ENCODE measurements around the gene FBXL5. TPM values are rescaled to one million over a fixed set of nuclear protein-coding genes. Genes with fewer than 3 reads are reported as not detected.

FBXL5 gene
- total RNA-seq, 1 donor from 2014 or later = 32.1 TPM

DNA sequence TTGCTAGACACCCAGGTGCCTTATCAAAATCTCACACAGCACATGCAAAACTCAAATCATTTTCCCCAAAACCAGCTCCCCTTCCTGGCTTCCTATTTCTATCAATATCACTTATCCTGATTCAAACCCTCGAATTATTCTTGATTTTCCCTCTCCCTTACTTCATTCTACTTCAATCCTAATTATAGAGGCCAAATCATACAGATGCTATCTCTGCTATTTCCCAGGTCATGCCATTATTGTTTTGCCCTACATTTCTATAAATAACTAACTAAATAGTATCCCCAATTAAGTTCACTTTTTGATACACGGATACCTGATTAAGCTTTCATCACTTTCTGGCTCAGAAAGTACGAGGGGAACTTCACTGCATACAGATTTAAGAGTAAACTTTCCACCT is 62.4 kb downstream of the FBXL5 start:
- ChIA-PET CTCF (no interaction called here), POLR2A (no interaction called here)
- no peak overlapping the region for H3K4me3 Mint-ChIP-seq
- no peaks in the 10 kb centered on the region for H3K36me3 Mint-ChIP-seq (ENCODE audit: low read depth)
- intact Hi-C loops (cut with micrococcal nuclease) = no loop called here
- H3K9me3 Mint-ChIP-seq = no peaks in the 10 kb centered on the region
- ATAC-seq (ENCODE audit: low read depth) (no peak), DNase-seq (no peak)
- H3K4me1 Mint-ChIP-seq = peaks cover under 1% of the 10 kb centered on the region
- no peak overlapping the region for H3K27ac Mint-ChIP-seq
- TF ChIP-seq, protein P1, sequence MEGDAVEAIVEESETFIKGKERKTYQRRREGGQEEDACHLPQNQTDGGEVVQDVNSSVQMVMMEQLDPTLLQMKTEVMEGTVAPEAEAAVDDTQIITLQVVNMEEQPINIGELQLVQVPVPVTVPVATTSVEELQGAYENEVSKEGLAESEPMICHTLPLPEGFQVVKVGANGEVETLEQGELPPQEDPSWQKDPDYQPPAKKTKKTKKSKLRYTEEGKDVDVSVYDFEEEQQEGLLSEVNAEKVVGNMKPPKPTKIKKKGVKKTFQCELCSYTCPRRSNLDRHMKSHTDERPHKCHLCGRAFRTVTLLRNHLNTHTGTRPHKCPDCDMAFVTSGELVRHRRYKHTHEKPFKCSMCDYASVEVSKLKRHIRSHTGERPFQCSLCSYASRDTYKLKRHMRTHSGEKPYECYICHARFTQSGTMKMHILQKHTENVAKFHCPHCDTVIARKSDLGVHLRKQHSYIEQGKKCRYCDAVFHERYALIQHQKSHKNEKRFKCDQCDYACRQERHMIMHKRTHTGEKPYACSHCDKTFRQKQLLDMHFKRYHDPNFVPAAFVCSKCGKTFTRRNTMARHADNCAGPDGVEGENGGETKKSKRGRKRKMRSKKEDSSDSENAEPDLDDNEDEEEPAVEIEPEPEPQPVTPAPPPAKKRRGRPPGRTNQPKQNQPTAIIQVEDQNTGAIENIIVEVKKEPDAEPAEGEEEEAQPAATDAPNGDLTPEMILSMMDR (IDR thresholded peaks at IDR 0.05) = no peak
- no peaks in the 10 kb centered on the region for H3K27me3 Mint-ChIP-seq

DNA sequence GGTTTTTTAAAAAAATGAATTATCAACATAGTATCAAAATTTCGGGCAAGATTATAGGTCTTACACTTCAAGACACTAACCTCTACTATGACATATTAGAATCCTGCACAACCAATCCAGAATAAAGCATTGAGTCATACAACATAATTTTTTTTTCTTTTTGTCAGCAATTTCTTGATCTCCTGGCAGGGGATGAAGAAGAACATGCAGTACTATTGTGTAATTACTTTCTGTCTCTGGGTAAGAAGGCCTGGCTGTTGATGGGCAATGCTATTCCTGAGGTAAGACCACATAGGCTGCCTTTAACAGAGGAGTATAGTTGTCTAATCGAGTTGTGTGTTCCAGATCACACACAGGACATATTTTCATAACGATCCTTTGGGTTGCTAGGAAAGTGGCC is 67.5 kb downstream of the FBXL5 start:
- Mint-ChIP-seq H3K9me3 (no peaks in the 10 kb centered on the region), H3K4me1 (peaks cover 33% of the 10 kb centered on the region), H3K36me3 (ENCODE audit: low read depth) (no peaks in the 10 kb centered on the region), H3K27me3 (no peaks in the 10 kb centered on the region), H3K4me3 (no peak overlapping the region), H3K27ac (no peak overlapping the region)
- no peak for DNase-seq
- no peak for ATAC-seq (ENCODE audit: low read depth)
- intact Hi-C loops (cut with micrococcal nuclease) = no loop called here
- CTCF ChIA-PET = no interaction called here
- POLR2A ChIA-PET = no interaction called here
- TF ChIP-seq, protein P1 (IDR thresholded peaks at IDR 0.05) = no peak

DNA sequence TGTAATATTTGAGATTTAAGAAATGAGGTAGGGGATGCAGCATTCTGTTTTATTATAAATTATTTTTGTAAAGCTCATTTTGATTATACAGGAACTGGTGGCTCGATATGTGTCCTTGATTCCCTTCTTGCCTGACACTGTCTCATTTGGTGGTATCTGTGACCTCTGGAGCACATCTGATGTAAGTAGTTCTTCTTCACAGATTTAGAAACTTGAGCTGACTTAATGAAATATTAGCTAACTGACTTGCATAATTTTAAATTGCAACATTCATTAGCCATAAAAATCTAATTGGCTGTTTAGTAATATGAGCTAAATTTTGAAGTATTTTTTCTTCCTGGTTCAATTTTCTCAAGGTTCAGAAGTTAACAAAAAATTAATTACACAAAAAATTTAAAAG is 69.1 kb downstream of the FBXL5 start:
- H3K4me3 Mint-ChIP-seq = no peak overlapping the region

GRCh38 chr4:15585331-15585730 is 69.8 kb downstream of the FBXL5 start:
- Mint-ChIP-seq H3K4me1 (peaks cover 33% of the 10 kb centered on the region), H3K4me3 (no peak overlapping the region), H3K36me3 (ENCODE audit: low read depth) (no peaks in the 10 kb centered on the region), H3K9me3 (no peaks in the 10 kb centered on the region), H3K27ac (no peak overlapping the region), H3K27me3 (no peaks in the 10 kb centered on the region)
- TF ChIP-seq, protein P1 (IDR thresholded peaks at IDR 0.05) = no peak
- CTCF ChIA-PET = no interaction called here
- ATAC-seq (ENCODE audit: low read depth) = no peak
- POLR2A ChIA-PET = no interaction called here
- DNase-seq = no peak
- intact Hi-C loops (cut with micrococcal nuclease) = no loop called here

More for the DNA sequence above, 69.1 kb downstream of the FBXL5 start:
- no peaks in the 10 kb centered on the region for H3K27me3 Mint-ChIP-seq
- TF ChIP-seq, protein P1 (IDR thresholded peaks at IDR 0.05) = no peak
- peaks cover 33% of the 10 kb centered on the region for H3K4me1 Mint-ChIP-seq
- H3K27ac Mint-ChIP-seq = no peak overlapping the region
- intact Hi-C loops (cut with micrococcal nuclease) = no loop called here
- no peak for ATAC-seq (ENCODE audit: low read depth)
- CTCF ChIA-PET = no interaction called here
- H3K36me3 Mint-ChIP-seq (ENCODE audit: low read depth) = no peaks in the 10 kb centered on the region
- no peak for DNase-seq
- no peaks in the 10 kb centered on the region for H3K9me3 Mint-ChIP-seq
- POLR2A ChIA-PET = no interaction called here

GRCh38 chr4:15584785-15585184 is 70.4 kb downstream of the FBXL5 start:
- H3K4me3 Mint-ChIP-seq = peak overlapping the region; percentile 30

More at GRCh38 chr4:15584785-15585184, 70.4 kb downstream of the FBXL5 start:
- H3K27ac Mint-ChIP-seq = peak overlapping the region; percentile 19
- ChIA-PET POLR2A (no interaction called here), CTCF (no interaction called here)
- no peaks in the 10 kb centered on the region for H3K27me3 Mint-ChIP-seq
- ATAC-seq (ENCODE audit: low read depth) (peak; percentile 45), DNase-seq (no peak)
- H3K9me3 Mint-ChIP-seq = no peaks in the 10 kb centered on the region
- no peaks in the 10 kb centered on the region for H3K36me3 Mint-ChIP-seq (ENCODE audit: low read depth)
- intact Hi-C loops (cut with micrococcal nuclease) = no loop called here
- TF ChIP-seq, protein P1 (IDR thresholded peaks at IDR 0.05) = no peak
- peaks cover 33% of the 10 kb centered on the region for H3K4me1 Mint-ChIP-seq

All from activated B cell treated with CpG ODN at 0.5 μM for 24 hours (primary cell).